ENCODE results near the gene AP1M2.

AP1M2 gene

DNA sequence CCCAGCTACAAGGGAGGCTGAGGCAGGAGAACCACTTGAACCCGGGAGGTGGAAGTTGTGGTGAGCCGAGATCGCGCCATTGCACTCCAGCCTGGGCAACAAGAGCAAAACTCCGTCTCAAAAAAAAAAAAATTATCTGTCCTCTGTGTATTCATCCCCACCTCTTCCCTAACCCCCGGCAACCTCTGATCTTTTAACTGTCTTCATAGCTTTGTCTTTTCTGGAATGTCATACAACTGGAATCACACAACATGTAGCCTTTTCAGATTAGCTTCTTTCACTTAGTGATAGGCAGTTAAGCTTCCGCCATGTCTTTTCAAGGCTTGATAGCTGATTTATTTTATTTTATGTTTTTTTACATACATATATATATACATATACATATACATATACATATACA lies 61.5 kb downstream of the AP1M2 start:
- DNase-seq (ENCODE audit: low read depth, low spot score) = no peak
- H3K4me3 ChIP-seq = no peak overlapping the region
- no peak for TF ChIP-seq POLR2AphosphoS5 (IDR thresholded peaks at IDR 0.05; ENCODE audit: borderline replicate concordance, low read depth, low read length)
- no peak overlapping the region for H3K27ac ChIP-seq
- H3K36me3 ChIP-seq (ENCODE audit: insufficient read depth, low read length) = no peaks in the 10 kb centered on the region
- H3K9ac ChIP-seq (ENCODE audit: insufficient read length) = no peak overlapping the region
- no peaks in the 10 kb centered on the region for H3K9me3 ChIP-seq (ENCODE audit: low read depth, low read length)

DNA sequence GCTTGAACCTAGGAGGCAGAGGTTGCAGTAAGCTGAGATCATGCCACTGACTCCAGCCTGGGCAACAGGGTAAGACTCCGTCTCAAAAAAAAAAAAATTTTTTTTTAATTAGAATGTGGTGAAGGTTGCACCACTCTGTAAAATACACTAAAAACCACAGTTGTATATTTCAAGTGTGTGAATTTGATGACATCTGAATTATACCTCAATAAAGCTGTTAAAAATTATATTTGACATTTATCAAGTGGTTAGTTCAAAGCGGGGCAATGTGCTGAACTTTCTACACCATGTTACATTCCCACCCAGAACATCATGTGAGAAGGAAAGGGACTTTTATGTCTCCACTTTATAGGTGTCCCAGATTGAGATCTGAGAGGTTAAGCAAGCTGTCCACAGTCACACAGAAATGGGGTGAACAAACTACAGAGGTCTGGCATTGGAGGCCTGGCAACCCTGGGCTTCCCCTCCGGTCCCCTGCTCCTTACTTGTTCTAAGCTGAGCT lies 63.9 kb downstream of the AP1M2 start:
- DNase-seq (ENCODE audit: low read depth, low spot score) = no peak
- no peak for TF ChIP-seq FOXP2 (optimal IDR thresholded peaks at IDR 0.05; ENCODE audit: control extremely low read depth, extremely low read length, insufficient read depth)
- TF ChIP-seq EZH2 (IDR thresholded peaks at IDR 0.05) = no peak
- no peak for TF ChIP-seq POLR2AphosphoS5 (IDR thresholded peaks at IDR 0.05; ENCODE audit: borderline replicate concordance, low read depth, low read length)
- no peak overlapping the region for H3K27ac ChIP-seq
- H3K9me3 ChIP-seq (ENCODE audit: low read depth, low read length) = no peaks in the 10 kb centered on the region
- H3K9ac ChIP-seq (ENCODE audit: insufficient read length) = no peak overlapping the region
- no peaks in the 10 kb centered on the region for H3K36me3 ChIP-seq (ENCODE audit: insufficient read depth, low read length)
- no peak overlapping the region for H3K4me3 ChIP-seq
